ENCODE results near the gene CATSPER3. TPM values are rescaled to one million over a fixed set of nuclear protein-coding genes. Genes with fewer than 3 reads are reported as not detected.

The CATSPER3 gene
- total RNA-seq, 1 experiment from 2014 or later = 0.57 TPM

GRCh38 chr5:134943547-134943946 lies 24.2 kb upstream of the CATSPER3 start:
- H3K36me3 ChIP-seq (ENCODE audit: low read depth) = peaks cover 3% of the 10 kb centered on the region; the same call in 1 of the 2 replicates
- ChIA-PET CTCF (no interaction called here), POLR2A (ENCODE audit: unreplicated experiment) (no interaction called here)
- H3F3A ChIP-seq (ENCODE audit: insufficient read depth, low read depth) = no peaks in the 10 kb centered on the region
- H3K4me2 ChIP-seq = no peak overlapping the region
- H3K79me2 ChIP-seq (ENCODE audit: low read depth) = no peaks in the 10 kb centered on the region
- no peaks in the 10 kb centered on the region for H4K20me1 ChIP-seq (ENCODE audit: insufficient read depth)
- no peaks in the 10 kb centered on the region for H3K27me3 ChIP-seq (ENCODE audit: insufficient read depth, low read depth)
- H3K4me3 ChIP-seq = no peak overlapping the region
- BruUV-seq (replicated peaks) = no TSS peak
- no peak for TF ChIP-seq EZH2 (IDR thresholded peaks at IDR 0.05; ENCODE audit: low read depth)
- TF ChIP-seq, protein P1, sequence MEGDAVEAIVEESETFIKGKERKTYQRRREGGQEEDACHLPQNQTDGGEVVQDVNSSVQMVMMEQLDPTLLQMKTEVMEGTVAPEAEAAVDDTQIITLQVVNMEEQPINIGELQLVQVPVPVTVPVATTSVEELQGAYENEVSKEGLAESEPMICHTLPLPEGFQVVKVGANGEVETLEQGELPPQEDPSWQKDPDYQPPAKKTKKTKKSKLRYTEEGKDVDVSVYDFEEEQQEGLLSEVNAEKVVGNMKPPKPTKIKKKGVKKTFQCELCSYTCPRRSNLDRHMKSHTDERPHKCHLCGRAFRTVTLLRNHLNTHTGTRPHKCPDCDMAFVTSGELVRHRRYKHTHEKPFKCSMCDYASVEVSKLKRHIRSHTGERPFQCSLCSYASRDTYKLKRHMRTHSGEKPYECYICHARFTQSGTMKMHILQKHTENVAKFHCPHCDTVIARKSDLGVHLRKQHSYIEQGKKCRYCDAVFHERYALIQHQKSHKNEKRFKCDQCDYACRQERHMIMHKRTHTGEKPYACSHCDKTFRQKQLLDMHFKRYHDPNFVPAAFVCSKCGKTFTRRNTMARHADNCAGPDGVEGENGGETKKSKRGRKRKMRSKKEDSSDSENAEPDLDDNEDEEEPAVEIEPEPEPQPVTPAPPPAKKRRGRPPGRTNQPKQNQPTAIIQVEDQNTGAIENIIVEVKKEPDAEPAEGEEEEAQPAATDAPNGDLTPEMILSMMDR (conservative IDR thresholded peaks at IDR 0.05) = no peak
- no peaks in the 10 kb centered on the region for H3K9me3 ChIP-seq (ENCODE audit: insufficient read depth, low read depth)
- H3K9me2 ChIP-seq (ENCODE audit: insufficient read depth) = no peaks in the 10 kb centered on the region; the same call in 1 of the 2 replicates
- DNase-seq = no peak
- H3K4me1 ChIP-seq (replicated peaks; ENCODE audit: insufficient read depth) = no peaks in the 10 kb centered on the region
- no peak overlapping the region for H3K27ac ChIP-seq
- H2AFZ ChIP-seq = no peak overlapping the region
- intact Hi-C loops (cut with micrococcal nuclease; ENCODE audit: unreplicated experiment) = no loop called here

- no peaks in the 10 kb centered on the region for H3F3A ChIP-seq (ENCODE audit: insufficient read depth, low read depth)
- H3K9me3 ChIP-seq (ENCODE audit: insufficient read depth, low read depth) = no peaks in the 10 kb centered on the region
- ChIA-PET CTCF (no interaction called here), POLR2A (ENCODE audit: unreplicated experiment) (no interaction called here)
- intact Hi-C loops (cut with micrococcal nuclease; ENCODE audit: unreplicated experiment) = no loop called here
- no peaks in the 10 kb centered on the region for H3K79me2 ChIP-seq (ENCODE audit: low read depth)
- no peaks in the 10 kb centered on the region for H3K27me3 ChIP-seq (ENCODE audit: insufficient read depth, low read depth)
- H3K9me2 ChIP-seq (ENCODE audit: insufficient read depth) = no peaks in the 10 kb centered on the region; the same call in 1 of the 2 replicates
- H2AFZ ChIP-seq = no peak overlapping the region
- H4K20me1 ChIP-seq (ENCODE audit: insufficient read depth) = no peaks in the 10 kb centered on the region; the same call in 1 of the 2 replicates
- H3K27ac ChIP-seq = no peak overlapping the region
- no peaks in the 10 kb centered on the region for H3K4me1 ChIP-seq (replicated peaks; ENCODE audit: insufficient read depth)
- no TSS peak for BruUV-seq (replicated peaks)
- TF ChIP-seq EZH2 (IDR thresholded peaks at IDR 0.05; ENCODE audit: low read depth) = no peak
- DNase-seq = no peak
- no peak overlapping the region for H3K4me3 ChIP-seq
- peaks cover 2% of the 10 kb centered on the region; the same call in 1 of the 2 replicates for H3K36me3 ChIP-seq (ENCODE audit: low read depth)
- no peak overlapping the region for H3K4me2 ChIP-seq
Measured at GRCh38 chr5:134944630-134945029, 23.1 kb upstream of the CATSPER3 start.

GRCh38 chr5:134945041-134945440 lies 22.7 kb upstream of the CATSPER3 start:
- ChIA-PET POLR2A (ENCODE audit: unreplicated experiment) (no interaction called here), CTCF (no interaction called here)
- no peak overlapping the region for H3K27ac ChIP-seq

More at GRCh38 chr5:134945041-134945440, 22.7 kb upstream of the CATSPER3 start:
- Histone ChIP-seq H2AFZ (no peak overlapping the region), H3K4me3 (no peak overlapping the region), H3K9me2 (ENCODE audit: insufficient read depth) (no peaks in the 10 kb centered on the region; the same call in 1 of the 2 replicates), H3K79me2 (ENCODE audit: low read depth) (no peaks in the 10 kb centered on the region), H3K4me1 (replicated peaks; ENCODE audit: insufficient read depth) (no peaks in the 10 kb centered on the region), H3K9me3 (ENCODE audit: insufficient read depth, low read depth) (no peaks in the 10 kb centered on the region), H3F3A (ENCODE audit: insufficient read depth, low read depth) (no peaks in the 10 kb centered on the region), H4K20me1 (ENCODE audit: insufficient read depth) (no peaks in the 10 kb centered on the region; the same call in 1 of the 2 replicates), H3K27me3 (ENCODE audit: insufficient read depth, low read depth) (no peaks in the 10 kb centered on the region), H3K36me3 (ENCODE audit: low read depth) (no peaks in the 10 kb centered on the region; the same call in 1 of the 2 replicates), H3K4me2 (no peak overlapping the region)
- BruUV-seq (replicated peaks) = no TSS peak
- no peak for TF ChIP-seq EZH2 (IDR thresholded peaks at IDR 0.05; ENCODE audit: low read depth)
- TF ChIP-seq, protein P1 (conservative IDR thresholded peaks at IDR 0.05) = no peak
- no peak for DNase-seq
- intact Hi-C loops (cut with micrococcal nuclease; ENCODE audit: unreplicated experiment) = no loop called here

Measured in PC-9 (cell line).